ACC112 (cell line): ENCODE measurements around the gene FLNB.
"Not testable (repeated sequence)": the region's sequence is repeated elsewhere in the genome, so short reads cannot be mapped to it uniquely, and the experiment has no call there.

ENCODE experiments used
- H2AFZ ChIP-seq: fragments of 200-600 bp; sonication (generic); one replicate; pipeline ENCODE4 v1.6.0; 2017; ENCODE audit warnings: antibody characterized with exemption, low read length; ENCODE audit not compliant: unreplicated experiment
- H3K27ac ChIP-seq: fragments of 200-600 bp; sonication (generic); 2 replicates; pipeline ENCODE4 v1.5.1; 2014; ENCODE audit warnings: low read depth, mild to moderate bottlenecking, antibody characterized with exemption, low read length, moderate library complexity
- H3K27me3 ChIP-seq: fragments of 200-600 bp; sonication (generic); 2 replicates; pipeline ENCODE4 v1.6.1; 2014; ENCODE audit warnings: mild to moderate bottlenecking, antibody characterized with exemption, low read length, moderate library complexity, mixed read lengths; ENCODE audit not compliant: insufficient read depth
- H3K36me3 ChIP-seq: fragments of 200-600 bp; sonication (generic); 2 replicates; pipeline ENCODE4 v1.6.1; 2016; ENCODE audit warnings: mild to moderate bottlenecking, antibody characterized with exemption, low read length, moderate library complexity, mixed read lengths; ENCODE audit not compliant: insufficient read depth
- H3K4me1 ChIP-seq: fragments of 200-600 bp; sonication (generic); one replicate; pipeline ENCODE4 v1.6.1; 2016; ENCODE audit warnings: low read length, mixed read lengths; ENCODE audit not compliant: insufficient read depth, unreplicated experiment, control insufficient read depth
- H3K4me3 ChIP-seq: fragments of 200-600 bp; sonication (generic); 2 replicates; pipeline ENCODE4 v1.5.1; 2014; ENCODE audit warnings: mild to moderate bottlenecking, low read depth, low read length
- H3K79me2 ChIP-seq: fragments of 200-600 bp; sonication (generic); one replicate; pipeline ENCODE4 v1.6.0; 2016; ENCODE audit warnings: low read length; ENCODE audit not compliant: control insufficient read depth, unreplicated experiment, insufficient read depth

Gene FLNB

DNA sequence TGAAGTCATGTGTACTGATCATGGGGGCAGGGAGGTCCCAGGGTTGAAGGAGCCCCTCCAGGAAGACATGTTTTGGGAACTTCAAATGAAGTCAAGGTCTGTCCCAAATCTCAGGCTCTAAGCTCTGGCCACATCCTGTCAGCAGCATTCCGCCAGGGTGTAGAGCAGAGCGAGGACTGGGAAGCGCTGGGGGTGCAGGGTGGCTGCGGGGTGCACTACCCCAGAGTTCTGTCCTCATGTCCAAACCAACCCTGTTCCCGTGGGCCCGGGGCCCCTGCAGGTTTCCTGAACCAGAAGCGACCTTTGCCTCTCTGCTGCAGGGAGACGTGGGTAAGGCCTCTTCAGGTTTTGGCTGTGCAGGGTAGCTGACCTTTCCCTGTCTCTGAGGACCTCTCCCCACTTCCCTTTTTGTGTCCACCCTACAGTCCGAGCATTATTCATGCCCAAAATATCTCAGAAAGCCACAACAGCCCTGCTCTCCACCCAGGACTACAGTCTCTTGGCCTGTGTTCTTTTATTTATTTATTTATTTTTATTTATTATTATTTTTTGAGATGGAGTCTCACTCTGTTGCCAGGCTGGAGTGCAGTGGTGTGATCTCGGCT, 26.6 kb upstream of the FLNB start:
- Histone ChIP-seq H3K27me3 (no peaks in the 10 kb centered on the region), H3K79me2 (no peaks in the 10 kb centered on the region), H3K4me3 (no peak overlapping the region), H3K36me3 (no peaks in the 10 kb centered on the region), H2AFZ (no peak overlapping the region), H3K4me1 (peaks cover 41% of the 10 kb centered on the region), H3K27ac (no peak overlapping the region)

GRCh38 chr3:57982561-57983243, 25.5 kb upstream of the FLNB start:
- no peaks in the 10 kb centered on the region for H3K27me3 ChIP-seq
- peaks cover 40% of the 10 kb centered on the region for H3K4me1 ChIP-seq
- no peaks in the 10 kb centered on the region for H3K36me3 ChIP-seq
- H3K4me3 ChIP-seq = no peak overlapping the region
- H3K79me2 ChIP-seq = no peaks in the 10 kb centered on the region
- H3K27ac ChIP-seq = peak overlapping the region; percentile 84; the same call in 1 of the 2 replicates
- no peak overlapping the region for H2AFZ ChIP-seq

- no peaks in the 10 kb centered on the region for H3K79me2 ChIP-seq
- no peaks in the 10 kb centered on the region for H3K36me3 ChIP-seq
- peak overlapping the region; percentile 8 for H2AFZ ChIP-seq
- H3K27ac ChIP-seq = peak overlapping the region; percentile 84
- no peaks in the 10 kb centered on the region for H3K27me3 ChIP-seq
- H3K4me3 ChIP-seq = no peak overlapping the region
- H3K4me1 ChIP-seq = peaks cover 30% of the 10 kb centered on the region
Measured at GRCh38 chr3:57983734-57984518, 24.3 kb upstream of the FLNB start.

DNA sequence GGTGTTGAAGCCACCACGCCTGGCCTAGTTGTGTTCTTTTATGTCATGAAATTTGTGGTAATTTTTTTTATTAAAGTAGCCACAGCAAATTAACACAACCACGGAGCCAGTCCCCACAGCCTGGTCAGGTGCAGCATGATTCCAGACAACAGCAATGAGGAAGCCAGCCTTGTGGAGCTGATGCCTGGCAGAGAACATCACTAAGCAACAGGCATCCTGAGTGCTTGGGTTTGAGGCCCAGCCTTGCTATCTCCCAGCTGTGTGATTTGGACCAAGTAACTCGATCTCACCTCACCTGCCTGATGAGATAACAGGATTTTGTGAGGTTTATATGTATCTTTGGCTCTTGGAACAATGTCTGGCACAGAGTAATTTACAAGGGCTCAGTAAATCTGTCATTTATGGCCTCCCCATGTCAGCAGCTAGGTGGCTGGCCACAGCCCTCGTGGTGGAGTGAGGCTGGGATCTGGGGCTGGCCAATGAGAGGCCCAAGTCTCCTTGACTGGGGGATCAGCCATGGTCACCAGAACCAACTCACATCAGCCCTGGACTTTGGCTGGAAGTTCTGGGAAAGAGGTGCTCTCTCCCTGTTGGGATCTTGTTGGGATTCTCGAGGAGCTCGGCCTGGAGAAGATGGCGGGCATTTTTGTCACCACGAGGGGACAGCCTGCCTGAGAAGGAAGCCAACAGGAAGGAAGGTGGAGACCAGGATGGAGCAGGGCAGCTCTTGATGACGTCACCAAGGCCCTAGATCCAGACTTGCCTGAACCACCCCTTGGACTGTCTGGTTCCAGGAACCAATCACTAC, 22.8 kb upstream of the FLNB start:
- no peaks in the 10 kb centered on the region for H3K79me2 ChIP-seq
- no peak overlapping the region for H2AFZ ChIP-seq
- no peak overlapping the region for H3K4me3 ChIP-seq
- H3K27me3 ChIP-seq = no peaks in the 10 kb centered on the region
- peaks cover 30% of the 10 kb centered on the region for H3K4me1 ChIP-seq
- no peaks in the 10 kb centered on the region for H3K36me3 ChIP-seq
- H3K27ac ChIP-seq = no peak overlapping the region

DNA sequence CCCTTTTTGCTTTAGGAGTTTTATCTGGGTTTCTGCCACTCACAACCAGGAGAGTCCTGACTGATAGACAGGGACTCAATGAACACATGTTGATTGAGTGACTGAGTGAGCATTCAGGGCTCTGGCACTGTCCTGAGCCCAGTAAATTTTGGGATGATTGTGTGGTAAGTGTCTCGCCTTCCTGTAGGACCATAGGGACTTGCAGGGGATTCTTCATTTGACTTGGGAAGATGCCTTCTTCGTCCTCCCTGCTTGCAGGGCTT, 22.3 kb upstream of the FLNB start:
- Histone ChIP-seq H3K4me3 (no peak overlapping the region), H3K27me3 (no peaks in the 10 kb centered on the region), H2AFZ (no peak overlapping the region), H3K27ac (no peak overlapping the region), H3K79me2 (no peaks in the 10 kb centered on the region), H3K36me3 (no peaks in the 10 kb centered on the region), H3K4me1 (peaks cover 30% of the 10 kb centered on the region)

GRCh38 chr3:57986261-57986660, 22.0 kb upstream of the FLNB start:
- Histone ChIP-seq H3K27me3 (no peaks in the 10 kb centered on the region), H3K4me3 (no peak overlapping the region), H3K79me2 (no peaks in the 10 kb centered on the region), H2AFZ (no peak overlapping the region), H3K36me3 (no peaks in the 10 kb centered on the region), H3K27ac (no peak overlapping the region), H3K4me1 (peaks cover 27% of the 10 kb centered on the region)

DNA sequence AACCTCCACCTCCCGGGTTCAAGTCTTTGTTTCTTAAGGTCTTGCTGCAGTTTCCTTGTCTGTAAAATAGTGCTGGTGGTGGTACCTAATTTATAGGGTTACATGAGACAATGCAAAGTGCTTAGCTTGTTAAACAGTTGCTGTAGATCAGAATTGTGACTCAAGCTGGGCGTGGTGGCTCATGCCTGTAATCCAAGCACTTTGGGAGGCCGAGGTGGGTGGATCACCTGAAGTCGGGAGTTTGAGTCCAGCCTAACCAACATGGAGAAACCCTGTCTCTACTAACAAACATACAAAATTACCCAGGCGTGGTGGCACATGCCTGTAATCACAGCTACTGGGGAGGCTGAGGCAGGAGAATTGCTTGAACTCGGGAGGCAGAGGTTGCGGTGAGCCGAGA, 19.0 kb upstream of the FLNB start:
- not testable (repeated sequence) for H3K79me2 ChIP-seq, H3K4me1 ChIP-seq, H3K27me3 ChIP-seq, H3K4me3 ChIP-seq, H3K27ac ChIP-seq, H3K36me3 ChIP-seq, H2AFZ ChIP-seq

GRCh38 chr3:57989646-57990045, 18.6 kb upstream of the FLNB start:
- no peaks in the 10 kb centered on the region for H3K36me3 ChIP-seq
- H3K27me3 ChIP-seq = no peaks in the 10 kb centered on the region
- peaks cover under 1% of the 10 kb centered on the region for H3K4me1 ChIP-seq
- H3K4me3 ChIP-seq = no peak overlapping the region
- no peak overlapping the region for H2AFZ ChIP-seq
- H3K79me2 ChIP-seq = no peaks in the 10 kb centered on the region
- no peak overlapping the region for H3K27ac ChIP-seq

DNA sequence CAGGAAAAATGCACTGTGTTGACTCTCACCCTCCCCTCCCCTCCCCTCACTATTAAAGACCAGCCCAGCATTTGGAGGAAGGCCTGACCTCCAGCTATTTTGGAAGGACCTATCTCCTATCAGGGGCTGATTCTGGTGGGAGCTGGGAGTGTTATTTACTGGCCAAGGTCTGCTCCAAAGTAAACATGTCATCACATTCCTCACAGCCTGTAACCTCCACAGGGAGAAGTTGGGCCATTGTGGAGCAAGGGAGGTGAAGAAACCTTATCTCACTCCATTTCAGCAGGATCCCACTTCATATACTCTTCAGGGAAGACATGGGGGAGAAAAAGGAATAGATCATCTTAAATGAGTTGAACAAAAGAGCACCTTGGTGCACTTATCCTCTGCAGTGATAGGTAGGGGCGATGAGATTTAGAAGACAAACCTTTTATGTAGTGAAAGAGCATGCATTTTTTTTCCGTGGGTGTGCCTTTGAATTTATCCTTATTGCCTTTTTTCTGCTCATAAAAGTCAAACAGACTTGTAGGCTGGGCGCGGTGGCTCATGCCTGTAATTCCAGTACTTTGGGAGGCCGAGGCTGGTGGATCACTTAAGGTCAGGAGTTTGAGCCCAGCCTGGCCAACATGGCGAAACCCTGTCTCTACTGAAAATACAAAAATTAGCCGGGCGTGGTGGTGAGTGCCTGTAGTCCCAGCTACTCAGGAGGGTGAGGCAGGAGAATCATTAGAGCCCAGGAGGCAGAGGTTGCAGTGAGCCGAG, 15.6 kb upstream of the FLNB start:
- Histone ChIP-seq H3K27me3 (no peaks in the 10 kb centered on the region), H3K4me3 (no peak overlapping the region), H3K79me2 (no peaks in the 10 kb centered on the region), H3K4me1 (no peaks in the 10 kb centered on the region), H3K27ac (no peak overlapping the region), H3K36me3 (no peaks in the 10 kb centered on the region), H2AFZ (no peak overlapping the region)
